Activated naive CD4-positive, alpha-beta T cell (primary cell): ENCODE results near the gene CADPS2.
"Not testable (repeated sequence)": the region's sequence is repeated elsewhere in the genome, so short reads cannot be mapped to it uniquely, and the experiment has no call there.

ENCODE experiments used
- DNase-seq, 4 experiments: peaks; one replicate each; lab custom pipeline; 2025; lab: John Stamatoyannopoulos, UW

The CADPS2 gene

DNA sequence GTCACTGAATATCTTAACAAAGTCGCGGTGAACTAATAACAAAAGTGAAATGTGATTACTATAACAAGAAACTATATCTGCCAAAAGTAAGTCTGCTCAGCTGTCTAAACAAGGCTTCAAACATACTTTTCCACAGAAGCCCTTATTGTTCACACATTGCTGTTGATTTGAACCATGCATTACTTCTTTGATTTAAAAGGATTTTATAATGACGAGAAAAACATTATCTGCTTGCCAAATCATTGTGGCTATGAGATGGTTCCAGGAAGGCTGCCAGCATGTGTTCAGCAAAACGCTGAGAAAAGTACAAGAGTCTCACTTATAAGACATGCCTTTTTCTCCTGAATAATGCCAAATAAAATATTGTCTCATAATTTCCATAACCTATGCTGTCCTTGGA lies 211.8 kb downstream of the CADPS2 start:
- DNase-seq, result no peak

DNA sequence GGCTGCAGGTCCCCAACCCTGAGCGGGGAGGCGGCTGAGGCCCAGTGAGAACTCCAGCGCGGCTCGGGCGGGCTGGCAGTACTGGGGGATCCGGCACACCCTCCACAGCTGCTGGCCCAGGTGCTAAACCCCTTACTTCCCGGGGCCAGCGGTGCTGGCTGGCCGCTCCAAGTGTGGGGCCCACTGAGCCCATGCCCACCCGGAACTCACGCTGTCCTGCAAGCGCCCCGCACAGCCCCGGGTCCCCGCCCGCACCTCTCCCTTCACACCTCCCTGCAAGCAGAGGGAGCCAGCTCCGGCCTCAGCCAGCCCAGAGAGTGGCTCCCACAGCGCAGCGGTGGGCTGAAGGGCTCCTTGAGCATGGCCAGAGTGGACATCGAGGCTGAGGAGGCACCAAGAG lies 212.3 kb downstream of the CADPS2 start:
- no peak for DNase-seq

GRCh38 chr7:122672536-122672935 lies 213.7 kb downstream of the CADPS2 start:
- no peak for DNase-seq

GRCh38 chr7:122663733-122664132 lies 222.5 kb downstream of the CADPS2 start:
- DNase-seq, result no peak

- DNase-seq, result no peak
Observed at GRCh38 chr7:122658856-122659255, 227.4 kb downstream of the CADPS2 start.

DNA sequence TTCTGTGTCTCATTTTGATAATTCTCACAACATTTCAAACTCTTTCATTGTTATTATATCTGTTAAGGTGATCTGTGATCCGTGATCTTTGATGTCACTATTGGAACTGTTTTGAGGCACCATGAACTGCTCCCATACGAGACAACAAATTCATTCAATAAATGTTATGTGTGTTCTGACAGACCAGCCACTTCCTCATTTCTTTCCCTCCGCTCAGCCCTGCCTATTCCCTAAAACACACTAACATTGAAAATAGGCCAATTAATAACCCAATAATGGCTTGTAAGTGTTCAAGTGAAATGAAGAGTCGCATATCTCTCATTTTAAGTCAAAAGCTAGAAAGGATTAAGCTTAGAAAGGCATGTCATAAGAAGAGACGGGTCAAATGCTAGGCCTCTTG lies 232.6 kb downstream of the CADPS2 start:
- DNase-seq, result no peak

- no peak for DNase-seq
Observed at GRCh38 chr7:122652876-122653275, 233.4 kb downstream of the CADPS2 start.

DNA sequence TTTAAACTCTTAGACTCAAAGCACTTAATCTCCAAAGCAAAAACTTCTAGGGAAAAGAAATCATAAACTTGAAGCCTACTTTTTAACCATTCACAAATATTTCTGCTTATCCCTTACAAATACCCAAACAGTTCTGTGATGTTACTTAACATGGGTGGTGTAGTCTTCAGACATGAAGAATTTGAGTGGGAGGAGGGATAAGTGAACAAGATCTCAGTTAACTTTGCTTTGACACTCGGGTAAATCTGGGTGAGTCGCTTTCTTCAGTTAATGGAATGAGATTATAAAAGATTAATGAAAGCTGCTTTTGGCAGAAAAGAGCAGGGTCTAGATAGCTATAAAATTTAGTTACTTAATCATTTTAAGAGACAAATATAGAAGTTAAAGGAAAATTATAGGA lies 234.8 kb downstream of the CADPS2 start:
- DNase-seq, result no peak

DNA sequence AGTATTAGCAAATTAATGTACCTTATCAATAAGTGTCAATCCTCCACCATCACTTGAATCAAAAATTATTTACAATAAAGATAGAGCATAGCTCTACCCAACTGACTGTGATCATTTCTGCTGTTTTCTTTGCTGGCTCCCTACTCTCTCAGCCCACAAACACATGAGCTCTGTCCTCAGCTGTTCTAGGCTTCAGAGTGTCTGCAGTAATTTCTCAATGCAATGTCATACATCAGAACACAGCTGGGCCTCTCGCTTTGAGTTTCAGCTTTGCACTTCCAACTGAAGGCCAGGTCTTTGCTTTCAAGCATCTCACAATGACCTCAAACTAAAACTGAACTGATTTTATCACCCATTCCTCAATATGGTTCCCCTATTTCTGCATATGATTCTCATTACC lies 243.0 kb downstream of the CADPS2 start:
- DNase-seq, result no peak

GRCh38 chr7:122638459-122638858 lies 247.8 kb downstream of the CADPS2 start:
- no peak for DNase-seq

DNA sequence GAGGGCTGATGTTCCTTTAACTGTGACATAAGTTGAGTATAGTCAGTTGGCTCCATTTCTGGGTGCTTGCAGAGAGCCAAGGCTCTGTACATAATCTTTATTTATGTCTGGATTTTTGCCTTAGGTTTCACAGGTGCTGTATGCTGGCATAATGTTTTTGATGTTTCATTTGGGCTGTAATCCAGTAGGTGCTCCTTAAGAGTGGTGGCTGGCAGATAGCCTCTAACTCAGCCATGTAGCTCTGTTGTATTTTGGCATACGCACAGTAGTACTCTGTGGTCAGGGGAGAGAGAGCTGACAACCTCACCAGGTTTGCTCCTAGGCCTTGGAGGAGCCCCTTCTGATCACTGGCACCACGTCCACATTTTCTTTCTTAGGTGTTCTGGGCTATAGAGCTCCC lies 248.5 kb downstream of the CADPS2 start:
- DNase-seq, result no peak

DNA sequence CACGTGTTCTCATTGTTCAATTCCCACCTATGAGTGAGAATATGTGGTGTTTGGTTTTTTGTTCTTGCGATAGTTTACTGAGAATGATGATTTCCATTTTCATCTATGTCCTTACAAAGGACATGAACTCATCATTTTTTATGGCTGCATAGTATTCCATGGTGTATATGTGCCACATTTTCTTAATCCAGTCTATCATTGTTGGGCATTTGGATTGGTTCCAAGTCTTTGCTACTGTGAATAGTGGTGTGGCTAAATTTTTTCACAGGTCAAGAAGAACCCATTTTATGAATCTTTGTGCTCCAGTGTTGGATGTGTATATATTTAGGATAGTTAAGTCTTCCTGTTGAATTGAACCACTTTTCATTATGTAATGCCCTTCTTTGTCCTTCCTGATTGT lies 250.8 kb downstream of the CADPS2 start:
- not testable (repeated sequence) for DNase-seq

DNA sequence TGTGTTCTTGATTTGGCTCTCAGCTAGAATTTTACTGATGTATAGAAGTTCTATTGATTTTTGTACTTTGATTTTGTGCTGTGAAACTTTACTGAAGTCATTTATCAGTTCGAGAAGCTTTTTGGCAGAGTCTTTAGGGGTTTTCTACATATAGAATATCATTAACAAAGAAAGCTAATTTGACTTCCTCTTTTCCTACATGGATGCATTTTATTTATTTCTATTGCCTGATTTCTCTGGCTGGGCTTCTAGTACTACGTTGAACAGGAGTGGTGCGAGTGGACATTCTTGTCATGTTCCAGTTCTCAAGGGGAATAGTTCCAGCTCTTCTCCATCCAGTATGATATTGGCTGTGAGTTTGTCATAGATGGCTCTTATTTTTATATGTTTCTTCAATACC lies 252.8 kb downstream of the CADPS2 start:
- no peak for DNase-seq

DNA sequence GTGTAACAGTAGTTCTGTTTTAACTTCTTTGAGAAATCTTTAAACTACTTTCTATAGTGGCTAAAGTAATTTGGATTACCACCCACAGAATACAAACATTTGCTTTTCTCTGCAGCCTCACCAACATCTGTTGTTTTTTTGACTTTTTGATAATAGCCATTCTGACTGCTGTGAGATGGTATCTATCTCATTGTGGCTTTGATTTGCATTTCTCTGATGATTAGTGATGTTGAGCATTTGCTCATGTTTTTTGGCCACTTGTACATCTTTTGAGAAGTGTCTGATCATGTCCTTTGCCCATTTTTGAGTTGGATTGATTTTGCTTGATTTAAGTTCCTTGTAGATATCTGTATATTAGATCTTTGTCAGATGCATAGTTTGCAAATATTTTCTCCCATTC lies 254.0 kb downstream of the CADPS2 start:
- DNase-seq, result no peak

- no peak for DNase-seq
Observed at GRCh38 chr7:122629412-122629953, 256.8 kb downstream of the CADPS2 start.

- DNase-seq, result no peak
Observed at GRCh38 chr7:122628651-122629411, 257.4 kb downstream of the CADPS2 start.

GRCh38 chr7:122626785-122627184 lies 259.5 kb downstream of the CADPS2 start:
- DNase-seq, result no peak

DNA sequence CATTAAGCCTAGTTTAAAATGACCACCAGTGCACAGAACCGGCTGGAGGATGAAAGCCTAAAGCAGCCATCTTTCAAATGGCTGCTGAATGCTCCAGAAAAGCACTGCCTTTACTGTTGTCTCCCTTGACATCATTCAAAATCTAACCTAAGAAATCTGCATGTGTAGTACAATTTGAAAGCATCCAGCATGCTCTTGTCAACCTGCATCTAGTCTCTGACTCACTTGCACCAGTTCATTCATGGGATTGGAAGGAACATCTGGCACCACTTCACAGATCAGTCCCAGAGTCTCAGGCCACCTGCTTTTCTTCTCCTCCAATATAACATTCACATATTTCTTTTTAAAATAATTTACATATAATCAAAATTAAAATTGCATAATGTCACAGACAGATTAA lies 263.6 kb downstream of the CADPS2 start:
- no peak for DNase-seq

- DNase-seq, result no peak
Observed at GRCh38 chr7:122619664-122620063, 266.6 kb downstream of the CADPS2 start.

- DNase-seq, result no peak
Observed at GRCh38 chr7:122618585-122619189, 267.6 kb downstream of the CADPS2 start.

GRCh38 chr7:122616951-122617350 lies 269.3 kb downstream of the CADPS2 start:
- DNase-seq, result no peak

DNA sequence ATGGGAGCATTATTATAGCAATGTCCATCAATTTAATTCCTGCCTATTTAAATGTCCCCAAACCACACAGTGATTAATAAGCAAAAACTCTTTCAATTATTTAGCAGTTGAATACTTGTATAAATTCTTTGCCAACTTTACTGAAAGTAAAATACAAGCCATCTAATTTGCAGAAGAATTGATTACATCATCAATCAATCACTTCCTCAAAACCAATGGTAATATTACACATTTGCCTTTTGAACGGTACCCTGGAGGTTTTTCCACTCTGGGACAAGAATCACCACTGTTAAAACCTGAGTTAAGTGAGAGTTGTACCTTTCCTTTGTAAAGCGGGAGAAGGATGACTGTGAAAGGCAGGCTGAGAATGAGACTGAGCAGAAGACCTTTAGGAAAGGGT lies 280.3 kb downstream of the CADPS2 start:
- DNase-seq, result no peak

DNA sequence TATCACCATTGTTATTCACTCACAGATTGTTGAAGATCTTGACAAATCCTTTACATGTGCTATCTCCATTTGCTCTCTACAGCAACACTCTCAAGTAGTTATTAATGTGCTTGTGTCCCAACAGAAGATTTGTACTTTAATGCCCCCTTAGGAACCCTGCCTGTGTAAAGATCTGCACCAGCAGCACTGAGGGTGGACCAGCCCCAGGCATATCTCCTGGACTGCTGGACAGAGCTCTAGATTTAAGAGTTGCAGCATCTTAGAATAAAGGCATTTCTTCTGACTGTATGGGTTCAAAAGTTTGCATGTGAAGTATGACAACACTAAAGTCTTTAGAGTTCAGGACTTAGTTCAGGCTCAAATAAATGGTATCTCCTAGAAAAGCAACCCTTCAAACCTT lies 282.0 kb downstream of the CADPS2 start:
- DNase-seq, result no peak

- DNase-seq, result no peak
Observed at GRCh38 chr7:122602800-122603199, 283.5 kb downstream of the CADPS2 start.
